Cardiac muscle cell (in vitro differentiated cells and primary cell): ENCODE data around the gene STK10. TPM values are rescaled to one million over a fixed set of nuclear protein-coding genes. Genes with fewer than 3 reads are reported as not detected.
A peak's percentile ranks its signal among the peaks of the same experiment; 100 is the strongest.

Experiments used
- DNase-seq, 2 donors: peaks; one replicate each; pipeline versions ENCODE4 v3.0.0 to v3.0.0-alpha.2; 2010 to 2017; ENCODE audit warnings: low read depth in 1 of 2, low spot score in 1 of 2
- H3K27ac ChIP-seq: fragments of 200-600 bp; sonication (generic); 2 replicates; pipeline ENCODE4 v1.5.1; 2016
- H3K27me3 ChIP-seq: fragments of 200-600 bp; sonication (generic); 2 replicates; pipeline ENCODE4 v1.6.0; 2016; ENCODE audit warnings: control low read depth
- H3K36me3 ChIP-seq: fragments of 200-600 bp; sonication (generic); 2 replicates; pipeline ENCODE4 v1.5.1; 2016; ENCODE audit warnings: control low read depth
- H3K4me1 ChIP-seq: fragments of 200-600 bp; sonication (generic); 2 replicates; pipeline ENCODE4 v1.8.1; 2017; ENCODE audit warnings: low read depth, mild to moderate bottlenecking, mixed run types
- H3K4me3 ChIP-seq: fragments of 200-600 bp; sonication (generic); 2 replicates; pipeline ENCODE4 v1.5.1; 2016; ENCODE audit warnings: mild to moderate bottlenecking
- H3K9me3 ChIP-seq: fragments of 200-600 bp; sonication (generic); 2 replicates; pipeline ENCODE4 v1.5.1; 2017; ENCODE audit warnings: low read depth, mild to moderate bottlenecking, control low read depth
- polyA plus RNA-seq: library from polyadenylated mRNA; unstranded; fragments of >200 nt; fragmentation: Nextera tagmentation; extraction: Ambion mirVana; gene quantifications from 2 replicates; pipeline ENCODE4 v1.2.1, GENCODE V29; 2016
- total RNA-seq: library from RNA; depleted of rRNA; stranded (reverse); fragments of >200 nt; gene quantifications from 2 replicates; pipeline ENCODE4 v1.2.3, GENCODE V29; 2016
- TF ChIP-seq, protein P1 (sequence below): IDR thresholded peaks from 2 replicates; pipeline ENCODE4 v1.5.1; 2012; ENCODE audit warnings: low read depth, mild to moderate bottlenecking, low read length

STK10 gene
- total and polyA plus RNA-seq, 2 experiments from 2014 or later = 10.8 to 16.4 TPM

DNA sequence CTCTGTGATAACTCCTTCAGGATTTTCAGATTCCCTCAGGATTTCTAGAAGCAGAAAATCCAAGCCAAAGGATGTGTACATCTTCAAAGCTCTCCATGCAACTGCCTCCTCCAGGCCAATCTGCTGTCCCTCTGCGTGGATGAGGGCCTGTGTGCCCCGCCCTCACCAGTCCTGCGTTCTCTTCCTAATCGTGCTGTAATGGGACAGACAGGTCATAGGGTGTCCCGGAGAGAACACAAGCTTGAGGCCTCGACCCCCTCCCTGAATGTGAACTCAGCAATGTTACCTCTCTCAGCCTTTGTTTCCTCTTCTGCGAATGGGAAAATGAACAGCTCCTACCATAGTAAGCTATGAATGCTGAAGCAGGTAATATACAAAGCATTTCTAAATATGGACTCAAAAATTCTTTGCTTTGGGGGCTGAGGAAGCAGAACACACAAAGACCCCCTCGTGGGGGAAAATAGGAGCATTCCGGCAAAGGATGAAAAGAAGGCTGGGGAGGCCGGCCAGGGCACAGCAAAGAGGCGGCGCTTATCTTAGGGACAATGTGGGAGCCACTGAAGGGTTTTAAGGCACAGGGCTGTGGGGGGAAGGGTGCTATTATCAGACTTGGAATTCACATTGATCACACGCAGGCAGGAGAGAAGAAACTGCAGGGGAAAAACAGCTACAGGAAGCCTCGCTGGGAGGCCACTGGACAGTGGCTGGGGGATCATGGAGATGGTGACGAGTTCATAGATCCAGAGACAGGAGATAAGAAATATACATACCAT is 124.4 kb downstream of the STK10 start:
- peak overlapping the region; percentile 60 for H3K27ac ChIP-seq
- TF ChIP-seq, protein P1, sequence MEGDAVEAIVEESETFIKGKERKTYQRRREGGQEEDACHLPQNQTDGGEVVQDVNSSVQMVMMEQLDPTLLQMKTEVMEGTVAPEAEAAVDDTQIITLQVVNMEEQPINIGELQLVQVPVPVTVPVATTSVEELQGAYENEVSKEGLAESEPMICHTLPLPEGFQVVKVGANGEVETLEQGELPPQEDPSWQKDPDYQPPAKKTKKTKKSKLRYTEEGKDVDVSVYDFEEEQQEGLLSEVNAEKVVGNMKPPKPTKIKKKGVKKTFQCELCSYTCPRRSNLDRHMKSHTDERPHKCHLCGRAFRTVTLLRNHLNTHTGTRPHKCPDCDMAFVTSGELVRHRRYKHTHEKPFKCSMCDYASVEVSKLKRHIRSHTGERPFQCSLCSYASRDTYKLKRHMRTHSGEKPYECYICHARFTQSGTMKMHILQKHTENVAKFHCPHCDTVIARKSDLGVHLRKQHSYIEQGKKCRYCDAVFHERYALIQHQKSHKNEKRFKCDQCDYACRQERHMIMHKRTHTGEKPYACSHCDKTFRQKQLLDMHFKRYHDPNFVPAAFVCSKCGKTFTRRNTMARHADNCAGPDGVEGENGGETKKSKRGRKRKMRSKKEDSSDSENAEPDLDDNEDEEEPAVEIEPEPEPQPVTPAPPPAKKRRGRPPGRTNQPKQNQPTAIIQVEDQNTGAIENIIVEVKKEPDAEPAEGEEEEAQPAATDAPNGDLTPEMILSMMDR = no peak
- no peaks in the 10 kb centered on the region for H3K9me3 ChIP-seq

DNA sequence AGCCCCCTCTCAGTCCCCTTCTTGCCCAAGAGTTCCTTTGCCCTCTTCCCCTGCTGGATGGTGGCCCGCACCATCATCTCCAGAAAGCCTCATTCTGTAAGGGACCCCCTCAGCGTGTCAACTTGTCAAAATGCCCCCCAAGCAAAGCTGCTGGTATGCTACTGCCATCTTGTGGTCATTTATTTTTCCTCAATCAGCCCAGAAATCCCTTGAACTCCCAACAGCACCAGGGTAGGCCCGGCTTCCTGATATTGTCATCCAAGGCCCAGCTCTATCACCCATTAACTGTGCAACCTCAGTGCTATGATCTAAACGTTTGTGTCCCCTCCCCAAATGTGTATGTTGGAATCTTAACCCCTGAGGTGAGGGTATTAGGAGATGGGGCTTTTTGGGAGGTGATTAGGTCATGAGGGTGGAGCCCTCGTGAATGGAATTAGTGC is 128.3 kb downstream of the STK10 start:
- Histone ChIP-seq H3K4me3 (no peak overlapping the region), H3K4me1 (peaks cover 7% of the 10 kb centered on the region), H3K9me3 (no peaks in the 10 kb centered on the region), H3K36me3 (peaks cover 2% of the 10 kb centered on the region), H3K27me3 (no peaks in the 10 kb centered on the region), H3K27ac (no peak overlapping the region)
- DNase-seq = peak in 1 of 2 donors; percentile 36
- TF ChIP-seq, protein P1 = peak; percentile 51

More for the DNA sequence above, 124.4 kb downstream of the STK10 start:
- H3K27me3 ChIP-seq = no peaks in the 10 kb centered on the region
- H3K4me3 ChIP-seq = no peak overlapping the region
- peaks cover 7% of the 10 kb centered on the region for H3K4me1 ChIP-seq
- H3K36me3 ChIP-seq = peaks cover 2% of the 10 kb centered on the region
- DNase-seq = peak in 1 of 2 donors; percentile 30

DNA sequence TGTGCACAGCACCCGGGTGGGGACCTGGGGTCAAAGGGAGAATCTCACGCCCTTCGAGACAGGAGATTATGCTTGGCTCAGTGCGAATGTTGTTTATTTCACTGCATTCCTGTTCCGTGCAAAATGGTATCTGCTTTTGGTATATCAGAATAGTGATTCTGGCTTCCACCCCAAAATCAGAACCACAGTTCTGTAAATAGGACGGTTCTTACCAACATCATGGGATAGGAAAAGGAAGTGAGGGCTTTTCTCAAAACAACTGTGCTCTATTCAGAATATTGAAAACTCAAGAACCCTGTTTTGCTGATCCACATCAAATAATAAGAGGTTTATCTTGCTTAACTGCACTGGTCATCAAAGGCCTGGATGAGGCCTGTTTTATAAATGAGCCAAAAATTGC is 129.9 kb downstream of the STK10 start:
- H3K4me3 ChIP-seq = no peak overlapping the region
- H3K4me1 ChIP-seq = no peaks in the 10 kb centered on the region
- peaks cover 2% of the 10 kb centered on the region for H3K36me3 ChIP-seq
- no peak overlapping the region for H3K27ac ChIP-seq
- H3K9me3 ChIP-seq = no peaks in the 10 kb centered on the region
- TF ChIP-seq, protein P1 = no peak
- H3K27me3 ChIP-seq = no peaks in the 10 kb centered on the region
- no peak for DNase-seq

DNA sequence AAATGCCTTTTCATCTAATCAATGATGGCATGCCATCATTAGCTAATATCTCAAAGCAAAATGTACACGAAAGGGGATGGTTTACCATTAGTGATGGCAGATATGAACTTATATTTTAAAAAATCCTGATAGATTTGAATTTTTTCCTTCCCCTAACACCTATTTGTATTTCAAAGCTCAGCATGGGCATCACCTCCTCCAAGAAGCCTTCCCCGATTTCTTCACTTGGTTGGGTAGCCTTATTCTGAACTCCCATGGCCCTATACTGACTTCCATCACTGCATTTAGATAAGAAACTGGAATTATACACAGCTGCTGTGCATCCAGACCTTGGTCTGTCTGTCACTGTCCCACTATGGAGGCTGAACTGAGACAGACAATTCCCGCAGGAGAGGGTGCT is 132.0 kb downstream of the STK10 start:
- no peaks in the 10 kb centered on the region for H3K9me3 ChIP-seq
- peaks cover 2% of the 10 kb centered on the region for H3K36me3 ChIP-seq
- no peaks in the 10 kb centered on the region for H3K27me3 ChIP-seq
- DNase-seq = no peak
- TF ChIP-seq, protein P1 = no peak
- no peaks in the 10 kb centered on the region for H3K4me1 ChIP-seq
- no peak overlapping the region for H3K4me3 ChIP-seq
- no peak overlapping the region for H3K27ac ChIP-seq

DNA sequence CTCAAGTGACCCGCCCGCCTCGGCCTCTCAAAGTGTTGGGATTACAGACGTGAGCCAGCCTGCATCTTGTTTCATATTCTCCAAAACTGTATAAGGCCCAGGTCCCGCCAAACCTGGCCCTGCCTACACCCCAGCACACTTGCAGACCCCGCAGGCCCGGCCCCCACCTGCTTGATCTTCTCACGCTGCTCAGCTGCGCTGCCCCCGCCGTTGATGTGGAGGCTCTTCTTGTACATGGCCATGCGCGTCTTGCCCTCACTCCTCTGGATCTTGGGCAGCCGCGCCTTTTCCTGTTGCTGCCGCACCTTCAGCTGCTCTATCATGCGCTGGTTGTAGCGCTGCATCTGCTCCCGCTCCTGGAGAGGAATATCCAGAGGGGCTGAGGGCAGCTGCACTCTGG is 132.6 kb downstream of the STK10 start:
- H3K27me3 ChIP-seq = no peaks in the 10 kb centered on the region
- peaks cover 2% of the 10 kb centered on the region for H3K36me3 ChIP-seq

More for the DNA sequence above, 132.6 kb downstream of the STK10 start:
- Histone ChIP-seq H3K9me3 (no peaks in the 10 kb centered on the region), H3K4me1 (no peaks in the 10 kb centered on the region), H3K4me3 (no peak overlapping the region), H3K27ac (no peak overlapping the region)
- no peak for DNase-seq
- TF ChIP-seq, protein P1 = no peak
